PFSK-1 (cell line): ENCODE results near the gene GZMA. TPM values are rescaled to one million over a fixed set of nuclear protein-coding genes. Genes with fewer than 3 reads are reported as not detected.

ENCODE experiments used
- FOXP2 ChIP-seq: optimal IDR thresholded peaks from 2 replicates; pipeline ENCODE3; 2011; ENCODE audit warnings: borderline replicate concordance, control low read depth, inconsistent platforms; ENCODE audit not compliant: insufficient read depth; ENCODE audit errors: extremely low read length, extremely low read depth
- POLR2AphosphoS5 ChIP-seq: IDR thresholded peaks from 2 replicates; pipeline ENCODE4 v1.6.1; 2012; ENCODE audit warnings: low read depth, mild to moderate bottlenecking, control low read depth, low read length, moderate library complexity
- REST ChIP-seq, 2 experiments: IDR thresholded peaks; 2 replicates each; pipeline versions ENCODE4 v1.6.1 to v1.8.0; 2011 to 2012; ENCODE audit warnings: low read depth in 2 of 2, low read length in 2 of 2, control low read depth in 1 of 2, inconsistent platforms in 1 of 2, mild to moderate bottlenecking in 1 of 2, moderate library complexity in 1 of 2; ENCODE audit not compliant: insufficient read depth in 1 of 2
- SIN3A ChIP-seq: IDR thresholded peaks from 2 replicates; pipeline ENCODE4 v1.6.1; 2012; ENCODE audit warnings: mild to moderate bottlenecking, low read length, moderate library complexity, borderline replicate concordance; ENCODE audit not compliant: insufficient read depth
- TAF1 ChIP-seq: IDR thresholded peaks from 2 replicates; pipeline ENCODE4 v1.6.1; 2012; ENCODE audit warnings: low read length, control low read depth, borderline replicate concordance; ENCODE audit not compliant: insufficient read depth
- polyA plus RNA-seq: library from polyadenylated mRNA; unstranded; fragments of >200 nt; gene quantifications from one replicate; pipeline ENCODE4 v1.2.1, GENCODE V29; 2012; ENCODE audit warnings: low read depth, missing spikeins; ENCODE audit not compliant: insufficient read length

Gene GZMA
- polyA plus RNA-seq, result not detected

- TF ChIP-seq TAF1, result no peak
- TF ChIP-seq REST (IDR thresholded peaks at IDR 0.05; ENCODE audit: insufficient read depth in 1 of 2, low read depth in 2 of 2, low read length in 2 of 2), result no peak
- TF ChIP-seq FOXP2, result no peak
- no peak for TF ChIP-seq POLR2AphosphoS5
- TF ChIP-seq SIN3A, result no peak
These were observed at the start of gene GZMA for GRCh38 chr5:55102348-55102747. TSS of gene GZMA (plus strand) at chr5:55102646. CDS start at chr5:55102683, 37 bp downstream.

DNA sequence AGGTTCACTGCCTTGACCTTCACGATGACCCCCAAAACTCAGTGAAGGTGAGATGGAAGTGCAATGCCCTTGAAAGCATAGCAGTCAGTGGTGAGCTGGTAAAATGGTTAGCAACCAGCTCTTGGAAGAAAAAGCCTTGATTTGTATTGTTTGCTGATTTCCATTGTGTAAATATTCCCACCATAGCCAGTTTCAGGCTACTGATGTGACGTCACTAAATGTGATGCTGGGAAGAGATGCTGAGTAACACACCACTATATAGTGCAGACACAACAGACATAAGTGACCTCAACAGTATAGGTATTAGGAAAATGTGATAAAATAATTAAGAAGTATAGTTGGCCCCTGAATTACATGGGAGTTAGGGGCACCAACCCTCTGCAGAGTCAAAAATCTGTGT is 47.3 kb upstream of the GZMA start:
- TF ChIP-seq FOXP2 (no peak), SIN3A (no peak), TAF1 (no peak), POLR2AphosphoS5 (no peak), REST (IDR thresholded peaks at IDR 0.05; ENCODE audit: insufficient read depth in 1 of 2, low read depth in 2 of 2, low read length in 2 of 2) (no peak)

DNA sequence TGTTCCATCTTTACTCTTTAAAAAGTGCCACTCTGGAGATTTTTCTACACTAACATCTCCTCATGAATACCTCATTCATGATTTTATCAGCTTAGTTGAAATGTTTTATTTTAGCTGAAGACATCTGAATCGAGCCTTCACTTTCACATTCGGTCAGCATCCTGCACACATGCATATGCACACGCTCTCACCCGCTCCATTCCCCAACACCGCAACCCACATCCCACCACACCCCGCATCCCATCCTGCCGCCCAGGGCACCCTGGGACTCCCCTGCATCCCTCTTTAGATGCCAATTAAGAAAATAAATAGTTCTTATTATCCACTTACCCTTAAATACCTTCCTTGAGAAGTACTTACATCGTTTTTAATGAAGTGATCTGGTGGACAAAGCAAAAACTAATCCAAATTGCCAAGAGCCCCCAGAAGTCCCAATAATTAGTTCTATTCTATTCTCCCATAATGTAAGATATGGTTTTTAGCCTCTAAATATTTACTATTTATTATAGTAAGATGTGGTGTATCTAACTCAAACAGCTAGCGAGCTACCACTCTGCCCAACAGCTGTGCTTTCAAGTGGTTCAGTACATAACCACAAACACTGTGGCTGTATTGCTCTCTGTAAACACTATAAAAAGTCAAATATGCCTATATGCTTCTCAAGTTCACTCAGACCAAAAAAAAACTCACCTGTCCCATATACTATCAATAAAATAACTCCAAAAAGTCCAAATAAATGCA is 40.2 kb upstream of the GZMA start:
- TF ChIP-seq SIN3A (no peak), FOXP2 (no peak), REST (IDR thresholded peaks at IDR 0.05; ENCODE audit: insufficient read depth in 1 of 2, low read depth in 2 of 2, low read length in 2 of 2) (no peak), POLR2AphosphoS5 (no peak), TAF1 (no peak)

GRCh38 chr5:55063220-55063863 is 39.1 kb upstream of the GZMA start:
- TF ChIP-seq POLR2AphosphoS5 (no peak), FOXP2 (no peak), TAF1 (no peak), REST (IDR thresholded peaks at IDR 0.05; ENCODE audit: insufficient read depth in 1 of 2, low read depth in 2 of 2, low read length in 2 of 2) (no peak), SIN3A (no peak)
